HG02642 (cell line): ENCODE results near the gene FAT1.

ENCODE experiments used
- ATAC-seq: cut with Tn5 transposase; IDR thresholded peaks from one replicate; pipeline ENCODE4 v1.9.1; 2021; ENCODE audit warnings: mild to moderate bottlenecking; ENCODE audit not compliant: unreplicated experiment, poor library complexity

FAT1 gene

DNA sequence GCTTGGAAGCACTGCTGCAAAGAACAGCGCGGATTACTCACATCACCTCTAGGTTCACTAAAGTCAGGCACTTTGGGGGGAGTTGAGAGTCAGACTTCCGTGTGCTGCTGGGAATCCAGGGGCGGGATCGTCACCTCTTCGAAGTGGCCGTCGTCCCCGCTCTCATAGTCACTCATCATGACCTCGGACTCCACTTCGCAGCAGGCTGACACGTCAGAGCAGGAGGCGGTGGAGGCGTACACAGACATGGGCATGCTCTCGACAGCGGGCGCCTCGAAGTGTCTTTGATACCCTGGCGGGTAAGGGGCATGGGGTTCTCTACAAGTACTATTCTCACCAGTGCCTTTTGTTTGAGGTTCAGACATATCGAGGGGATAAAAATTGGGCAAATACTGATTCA lies 135.2 kb downstream of the FAT1 start:
- no peak for ATAC-seq

DNA sequence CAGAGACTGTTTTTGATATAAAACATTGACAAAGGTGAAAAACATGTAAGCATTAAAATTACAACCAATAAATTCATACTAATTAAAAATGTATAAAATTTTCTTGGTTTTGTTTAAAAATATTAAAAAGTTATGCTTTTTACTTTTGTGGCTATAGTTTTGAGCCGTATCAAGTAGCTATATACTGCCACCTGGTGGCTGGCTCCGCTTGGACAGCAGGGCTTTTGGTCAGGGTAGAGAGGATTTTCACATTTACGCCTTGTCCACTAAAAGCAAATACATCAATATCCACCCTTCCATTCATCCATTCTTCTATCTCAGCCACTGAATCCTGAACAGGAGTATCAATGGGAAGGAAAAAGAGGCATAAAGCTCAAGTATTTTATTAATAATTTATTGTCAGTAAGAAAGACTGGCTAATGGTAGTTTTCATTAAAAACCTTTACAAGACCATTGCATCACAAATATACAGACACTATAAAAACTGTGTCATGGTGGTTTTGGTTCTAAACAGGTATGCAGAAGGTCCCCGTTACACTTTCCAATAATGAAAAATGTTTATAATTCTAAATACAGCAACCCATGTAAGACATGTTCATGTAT lies 136.1 kb downstream of the FAT1 start:
- ATAC-seq, result peak; percentile 63

- ATAC-seq, result no peak
These were observed 137.5 kb downstream of the FAT1 start for GRCh38 chr4:186586205-186586604.

GRCh38 chr4:186584912-186585311 lies 138.7 kb downstream of the FAT1 start:
- ATAC-seq, result no peak

DNA sequence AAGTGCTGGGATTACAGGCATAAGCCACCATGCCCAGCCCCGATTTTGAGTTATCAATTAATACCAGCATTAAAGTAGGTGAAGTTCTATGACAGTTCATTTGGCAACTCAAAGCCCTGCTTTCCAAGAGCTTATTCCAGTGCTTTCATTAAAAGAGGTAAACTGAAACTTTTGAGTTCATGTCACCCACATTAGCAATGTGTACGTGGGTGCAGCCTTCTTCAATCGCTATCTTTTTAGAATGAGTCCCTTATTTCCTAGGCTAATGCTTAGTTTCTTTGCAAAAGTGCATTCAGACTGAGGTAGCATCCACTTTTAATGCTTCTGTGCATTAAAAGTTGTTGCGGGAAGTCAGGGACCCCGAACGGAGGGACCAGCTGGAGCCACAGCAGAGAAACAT lies 142.2 kb downstream of the FAT1 start:
- no peak for ATAC-seq

DNA sequence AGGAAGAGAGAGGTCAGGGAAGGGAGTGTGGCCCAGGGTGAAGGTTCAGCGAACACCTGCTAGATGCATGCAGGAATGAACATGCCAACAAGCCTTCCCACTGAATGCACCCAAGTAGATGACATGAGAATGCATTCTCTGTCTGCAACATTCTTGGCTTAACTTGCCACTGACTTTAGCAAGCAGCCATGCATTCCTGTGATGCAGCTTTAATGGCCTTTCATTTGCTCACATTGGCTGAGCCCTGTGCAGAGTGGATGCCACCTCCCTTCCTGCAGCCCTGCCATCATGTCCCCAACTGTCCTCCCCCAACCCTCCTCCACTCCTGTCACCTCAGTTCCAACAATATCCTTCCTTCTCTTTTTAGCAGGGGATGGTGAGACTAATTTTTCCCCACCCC lies 143.0 kb downstream of the FAT1 start:
- no peak for ATAC-seq

DNA sequence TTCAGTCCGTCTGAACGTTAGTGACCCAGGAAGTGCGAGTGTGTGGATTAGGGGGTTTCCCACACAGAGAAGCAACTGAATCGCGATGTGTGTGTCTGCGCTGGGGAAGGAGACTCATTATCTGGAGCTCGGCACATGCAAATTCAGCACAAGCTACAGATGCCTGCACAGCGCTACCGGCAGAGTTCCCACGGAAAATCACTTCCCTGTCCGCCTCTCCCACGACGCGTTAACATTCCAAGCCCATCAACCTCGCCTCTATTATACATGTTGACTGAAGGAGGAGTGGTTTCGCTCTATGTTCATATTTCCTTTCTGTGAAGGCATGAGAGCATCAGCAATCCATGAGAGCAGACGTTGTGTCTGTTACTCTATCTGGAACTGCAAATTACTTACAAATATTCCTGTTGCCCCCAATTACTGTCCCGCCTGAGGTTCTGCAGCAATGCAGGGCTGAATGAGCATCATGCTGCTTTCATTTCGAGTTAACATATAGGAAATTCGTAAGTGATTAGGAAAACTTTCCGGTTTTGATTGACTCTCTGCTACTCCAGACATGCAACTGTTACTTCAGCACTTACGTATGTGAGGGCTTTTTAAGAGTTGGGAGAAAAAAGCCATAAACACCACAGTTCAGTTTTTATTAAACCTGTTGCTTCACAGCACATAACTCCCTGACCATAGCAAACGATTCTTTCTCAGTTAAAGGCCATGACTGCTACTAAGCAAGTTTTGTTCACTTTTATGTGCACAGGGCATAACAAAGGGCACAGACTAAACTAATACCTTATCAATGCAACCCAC lies 153.3 kb downstream of the FAT1 start:
- ATAC-seq, result no peak

- no peak for ATAC-seq
These were observed 154.0 kb downstream of the FAT1 start for GRCh38 chr4:186569533-186570192.

DNA sequence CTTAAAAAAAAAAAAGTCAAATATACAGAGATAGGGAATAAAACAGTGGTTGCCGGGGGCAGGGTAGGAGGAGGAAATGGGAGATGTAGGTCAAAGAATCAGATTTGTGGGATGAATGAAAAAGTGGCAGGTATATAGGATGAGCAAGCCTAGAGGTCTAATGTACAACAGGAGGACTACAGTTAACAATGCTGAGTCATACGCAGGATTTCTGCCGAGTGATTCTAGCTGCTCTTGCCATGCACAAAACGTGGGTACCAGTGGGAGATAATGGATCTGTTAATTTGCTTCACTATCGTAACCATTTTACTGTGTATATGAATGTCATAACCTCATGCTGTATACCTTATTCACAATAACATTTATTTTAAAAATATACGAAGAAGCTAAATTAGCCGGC lies 157.6 kb downstream of the FAT1 start:
- ATAC-seq, result no peak

DNA sequence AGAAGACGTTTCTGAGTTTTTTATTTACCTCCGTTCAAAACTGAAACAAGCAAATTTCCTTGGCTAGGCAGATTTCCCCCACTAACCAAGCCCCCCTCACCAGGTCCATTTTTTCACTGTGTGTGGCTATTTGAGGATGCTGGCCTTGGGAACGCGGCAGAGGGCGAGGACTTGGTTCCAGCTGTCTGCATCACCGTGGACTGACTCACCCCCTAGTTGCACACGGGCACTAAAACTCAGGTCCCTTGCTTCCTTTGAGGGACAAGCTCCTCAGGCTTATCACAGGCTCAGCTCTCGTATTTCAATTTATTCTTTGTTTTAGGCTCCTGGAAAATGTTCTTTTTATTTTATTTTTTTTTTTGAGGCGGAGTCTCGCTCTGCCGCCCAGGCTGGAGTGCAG lies 159.9 kb downstream of the FAT1 start:
- ATAC-seq, result no peak

GRCh38 chr4:186561748-186562147 lies 161.9 kb downstream of the FAT1 start:
- ATAC-seq, result no peak

GRCh38 chr4:186560647-186561046 lies 163.0 kb downstream of the FAT1 start:
- no peak for ATAC-seq

- ATAC-seq, result no peak
These were observed 166.2 kb downstream of the FAT1 start for GRCh38 chr4:186557486-186557885.

GRCh38 chr4:186557061-186557460 lies 166.6 kb downstream of the FAT1 start:
- ATAC-seq, result no peak

DNA sequence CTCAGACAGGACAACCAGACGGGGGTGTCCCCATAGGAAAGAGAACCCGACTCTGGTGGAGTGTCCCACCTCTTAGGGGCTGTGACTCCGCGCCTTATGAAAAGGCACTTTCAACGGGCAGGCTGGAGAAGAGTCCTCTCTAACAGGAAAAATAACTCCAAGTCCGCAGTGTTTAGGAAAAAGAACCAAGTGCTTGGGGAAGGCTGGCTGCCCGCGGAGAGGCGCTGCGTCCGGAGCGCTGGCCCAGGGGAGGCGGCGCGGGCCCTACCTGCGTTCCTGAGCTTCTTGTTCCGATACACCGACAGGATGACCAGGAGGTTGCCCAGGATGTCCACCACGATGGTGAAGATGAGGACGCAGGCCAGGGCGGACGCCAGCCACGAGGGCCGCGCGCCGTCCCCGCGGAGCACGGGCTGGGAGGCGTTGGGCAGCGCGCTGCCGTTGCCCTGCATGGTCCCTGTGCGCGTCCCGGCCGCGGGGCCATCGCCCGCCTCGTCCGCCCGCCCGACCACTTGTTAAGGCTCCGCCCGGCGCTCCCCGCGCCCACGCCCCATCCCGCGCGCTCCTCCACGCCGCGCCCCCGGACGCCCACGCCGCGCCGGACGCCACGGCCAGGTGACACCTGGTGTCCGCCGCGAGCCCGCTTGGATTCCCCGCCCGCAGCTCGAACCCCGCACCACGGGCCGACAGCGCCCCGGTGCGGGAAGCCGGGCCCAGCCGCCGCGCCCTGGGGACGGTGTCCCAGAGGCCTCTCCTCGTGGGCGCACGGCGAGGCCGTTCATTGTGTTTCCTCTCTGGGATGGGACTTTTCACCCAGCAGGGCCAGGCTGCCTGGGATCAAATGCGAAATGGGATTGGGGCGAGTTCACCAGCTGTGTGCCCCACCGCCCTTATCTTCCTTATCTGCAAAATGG lies 168.5 kb downstream of the FAT1 start, which contains the start of gene MTNR1A:
TSS of gene MTNR1A (minus strand) at position 654 of the 914 bp plus-strand sequence. CDS start at position 452, 202 bp downstream.
- no peak for ATAC-seq

DNA sequence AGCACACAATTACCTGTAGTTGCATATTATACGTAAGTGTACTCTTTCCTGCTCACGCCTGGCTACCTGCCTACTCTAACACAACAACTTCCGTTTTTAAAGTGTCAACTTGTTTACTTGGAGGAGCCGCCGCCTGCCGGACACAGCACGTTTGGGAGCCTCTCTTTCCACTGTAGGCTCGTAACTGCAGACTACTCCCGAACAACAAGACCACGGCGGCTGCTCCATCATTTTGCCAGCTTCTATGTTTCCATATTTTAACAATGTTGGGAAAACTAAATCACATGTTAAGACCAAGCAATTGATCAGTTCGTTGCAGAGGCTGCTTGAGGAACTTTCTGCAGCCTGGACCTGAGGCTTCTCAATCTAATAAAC lies 169.1 kb downstream of the FAT1 start:
- no peak for ATAC-seq

- ATAC-seq, result no peak
These were observed 169.9 kb downstream of the FAT1 start for GRCh38 chr4:186553717-186554116.

- no peak for ATAC-seq
These were observed 171.8 kb downstream of the FAT1 start for GRCh38 chr4:186551849-186552248.

DNA sequence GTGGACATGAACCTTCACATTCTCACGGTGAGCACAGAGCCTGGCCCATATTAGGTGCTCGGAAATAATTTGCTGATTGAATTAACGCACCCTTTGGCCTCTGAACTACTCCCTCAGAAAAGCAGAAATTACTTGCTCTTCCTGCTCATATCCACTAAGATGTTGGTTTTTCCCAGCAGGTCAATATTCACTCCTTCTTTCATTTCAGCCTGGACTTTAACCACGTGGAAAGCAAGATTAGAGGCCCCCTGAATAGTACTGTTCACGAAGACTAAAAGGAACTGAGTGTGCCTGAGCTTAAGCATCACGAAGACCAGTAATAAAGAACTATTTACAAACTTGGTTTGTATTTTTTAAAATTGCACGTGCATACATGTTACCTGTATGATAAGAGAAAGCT lies 178.2 kb downstream of the FAT1 start:
- no peak for ATAC-seq

GRCh38 chr4:186543206-186543605 lies 180.4 kb downstream of the FAT1 start:
- no peak for ATAC-seq
